HCT116 (cell line): ENCODE results near the gene CMIP. TPM values are rescaled to one million over a fixed set of nuclear protein-coding genes. Genes with fewer than 3 reads are reported as not detected.

Experiments
- ATAC-seq: fragments of 200-7000 bp; cut with Tn5 transposase; 2 replicates; pipeline ENCODE4 v1.9.1; 2020; ENCODE audit warnings: mild to moderate bottlenecking, moderate library complexity
- BruUV-seq: library from RNA; stranded (reverse); fragments of 400-500 nt; replicated peaks from 2 replicates; lab custom pipeline; 2021; lab: Mats Ljungman, UMichigan
- CTCF ChIA-PET: fragments of 300-600 bp; sonication (Branson Sonifier 250); formaldehyde crosslinking; loops from one replicate; lab custom pipeline; 2021; ENCODE audit warnings: antibody characterized with exemption; lab: Charles Lee
- POLR2A ChIA-PET: fragments of 300-600, 350-600 bp; sonication (Branson Sonifier 250); formaldehyde crosslinking; loops from one replicate; lab custom pipeline; 2021; ENCODE audit warnings: antibody characterized with exemption; lab: Charles Lee
- RAD21 ChIA-PET, 2 experiments: fragments of 300-600 bp; sonication (Branson Sonifier 250); formaldehyde crosslinking; loops; one replicate each; lab custom pipeline; 2023; ENCODE audit warnings: low total read pairs in 2 of 2; ENCODE audit not compliant: uncharacterized antibody in 2 of 2, unreplicated experiment in 2 of 2, low non-redundant PET in 1 of 2; lab: Charles Lee
- DNase-seq: peaks from one replicate; pipeline ENCODE4 v3.0.0-alpha.2; 2010; ENCODE audit warnings: low read depth, low spot score
- H2AFZ ChIP-seq: fragments of 200-600 bp; shearing (Covaris generic), sonication (generic); 2 replicates; pipeline ENCODE4 v1.6.1; 2017; ENCODE audit warnings: low read depth, mixed run types, mixed read lengths, antibody characterized with exemption, low read length; ENCODE audit not compliant: poor library complexity, severe bottlenecking
- H3K27ac ChIP-seq: 2 replicates; pipeline ENCODE4 v1.5.1; 2012; ENCODE audit warnings: low read depth, low read length
- H3K27me3 ChIP-seq: fragments of 200-600 bp; sonication (generic); 2 replicates; pipeline ENCODE4 v1.6.1; 2016; ENCODE audit warnings: mixed run types, low read length, mixed read lengths; ENCODE audit not compliant: insufficient read depth
- H3K36me3 ChIP-seq, 2 experiments: fragments of 200-500 bp in 1 of 2; fragments of 200-600 bp in 1 of 2; sonication (Bioruptor generic) in 1 of 2; sonication (generic) in 1 of 2; 2 replicates each; pipeline versions ENCODE4 v1.5.1 to v1.6.1; 2014 to 2016; ENCODE audit warnings: low read length in 2 of 2, inconsistent platforms in 1 of 2, mixed read lengths in 1 of 2, mixed run types in 1 of 2; ENCODE audit not compliant: insufficient read depth in 2 of 2, control insufficient read depth in 1 of 2
- H3K4me1 ChIP-seq, 2 experiments: fragments of 200-600 bp in 1 of 2; sonication (generic) in 1 of 2; 2 replicates each; pipeline versions ENCODE4 v1.5.1 to v1.6.1; 2012 to 2017; ENCODE audit warnings: low read length in 2 of 2, inconsistent platforms in 1 of 2, mild to moderate bottlenecking in 1 of 2, mixed read lengths in 1 of 2, mixed run types in 1 of 2, moderate library complexity in 1 of 2; ENCODE audit not compliant: insufficient read depth in 2 of 2, control insufficient read depth in 1 of 2
- H3K4me2 ChIP-seq: fragments of 200-600 bp; sonication (generic); 2 replicates; pipeline ENCODE4 v1.6.1; 2017; ENCODE audit warnings: mixed run types, low read length, mixed read lengths
- H3K4me3 ChIP-seq, 2 experiments: fragments of 200-600 bp in 1 of 2; sonication (generic) in 1 of 2; replicated peaks in 1 of 2; 2 replicates each; pipeline ENCODE4 v1.5.1; 2011 to 2016; ENCODE audit warnings: low read length in 2 of 2, control low read depth in 1 of 2, low read depth in 1 of 2, mild to moderate bottlenecking in 1 of 2, mixed read lengths in 1 of 2, mixed run types in 1 of 2
- H3K79me2 ChIP-seq: fragments of 200-600 bp; sonication (generic); 2 replicates; pipeline ENCODE4 v1.6.1; 2017; ENCODE audit warnings: mild to moderate bottlenecking, mixed run types, low read length, moderate library complexity, mixed read lengths; ENCODE audit not compliant: insufficient read depth
- H3K9ac ChIP-seq: fragments of 200-600 bp; sonication (generic); 2 replicates; pipeline ENCODE4 v1.6.1; 2016; ENCODE audit warnings: low read length, mixed read lengths
- H3K9me2 ChIP-seq: fragments of 200-600 bp; sonication (generic), shearing (Covaris generic); 2 replicates; pipeline ENCODE4 v1.6.1; 2017; ENCODE audit warnings: mixed run types, mild to moderate bottlenecking, moderate library complexity; ENCODE audit not compliant: insufficient read depth
- H3K9me3 ChIP-seq, 2 experiments: fragments of 200-500 bp in 1 of 2; fragments of 200-600 bp in 1 of 2; sonication (Bioruptor generic) in 1 of 2; sonication (generic) in 1 of 2; 2 replicates each; pipeline ENCODE4 v1.6.1; 2014 to 2017; ENCODE audit warnings: low read length in 2 of 2, mixed read lengths in 2 of 2, inconsistent platforms in 1 of 2, low read depth in 1 of 2, mild to moderate bottlenecking in 1 of 2, mixed run types in 1 of 2, moderate library complexity in 1 of 2; ENCODE audit not compliant: control insufficient read depth in 1 of 2, insufficient read depth in 1 of 2
- H4K20me1 ChIP-seq: fragments of 200-600 bp; sonication (generic), shearing (Covaris generic); 2 replicates; pipeline ENCODE4 v1.6.1; 2017; ENCODE audit warnings: mixed run types, mild to moderate bottlenecking, moderate library complexity; ENCODE audit not compliant: insufficient read depth
- ATF3 ChIP-seq: IDR thresholded peaks from 2 replicates; pipeline ENCODE4 v1.6.1; 2012
- CBX3 ChIP-seq: IDR thresholded peaks from 2 replicates; pipeline ENCODE4 v1.6.1; 2012; ENCODE audit warnings: low read depth
- CEBPB ChIP-seq: IDR thresholded peaks from 2 replicates; pipeline ENCODE4 v1.6.1; 2012; ENCODE audit warnings: low read depth
- CTCF ChIP-seq, 3 experiments: fragments of 200-600 bp in 1 of 3; sonication (generic) in 1 of 3; IDR thresholded peaks in 2 of 3; conservative IDR thresholded peaks in 1 of 3; 2 replicates each; pipeline ENCODE4 v1.5.1; 2012 to 2017; ENCODE audit warnings: low read depth in 2 of 3, low read length in 2 of 3, antibody characterized with exemption in 1 of 3, borderline replicate concordance in 1 of 3, control low read depth in 1 of 3, mild to moderate bottlenecking in 1 of 3, mixed read lengths in 1 of 3, mixed run types in 1 of 3, moderate library complexity in 1 of 3; ENCODE audit not compliant: insufficient read depth in 1 of 3
- ELF1 ChIP-seq: IDR thresholded peaks from 2 replicates; pipeline ENCODE4 v1.6.1; 2012; ENCODE audit warnings: low read depth, borderline replicate concordance
- EZH2phosphoT487 ChIP-seq: fragments of 200-600 bp; IDR thresholded peaks from 2 replicates; pipeline ENCODE4 v1.6.1; 2018; ENCODE audit warnings: antibody characterized with exemption, borderline replicate concordance
- FOSL1 ChIP-seq: IDR thresholded peaks from 2 replicates; pipeline ENCODE4 v1.6.1; 2012; ENCODE audit warnings: low read depth
- JUND ChIP-seq: IDR thresholded peaks from 2 replicates; pipeline ENCODE4 v1.6.1; 2012
- MAX ChIP-seq: IDR thresholded peaks from 2 replicates; pipeline ENCODE4 v1.6.1; 2012
- POLR2AphosphoS5 ChIP-seq: IDR thresholded peaks from 2 replicates; pipeline ENCODE4 v1.6.1; 2011; ENCODE audit warnings: mild to moderate bottlenecking, low read depth, low read length, moderate library complexity
- RAD21 ChIP-seq: IDR thresholded peaks from 2 replicates; pipeline ENCODE4 v1.6.1; 2012; ENCODE audit warnings: low read depth, mild to moderate bottlenecking
- SP1 ChIP-seq: IDR thresholded peaks from 2 replicates; pipeline ENCODE4 v1.6.1; 2012; ENCODE audit warnings: low read depth
- YY1 ChIP-seq: IDR thresholded peaks from 2 replicates; pipeline ENCODE4 v1.6.1; 2011; ENCODE audit warnings: low read length, low read depth, moderate library complexity, mild to moderate bottlenecking; ENCODE audit not compliant: insufficient replicate concordance; ENCODE audit errors: extremely low read depth
- ZFX ChIP-seq: fragments of 450-650 bp; IDR thresholded peaks from 2 replicates; pipeline ENCODE4 v1.6.1; 2017
- ZNF274 ChIP-seq: fragments of 200-500 bp; sonication (Bioruptor generic); IDR thresholded peaks from 2 replicates; pipeline ENCODE4 v1.6.1; 2014; ENCODE audit warnings: mild to moderate bottlenecking, low read depth, low read length, inconsistent platforms
- intact Hi-C: fragments of 100-400 bp; cut with micrococcal nuclease; formaldehyde crosslinking; loops from 2 replicates; pipeline ENCODE4 v1.10.0; 2022
- total RNA-seq: library from RNA; stranded (reverse); gene quantifications from one replicate; pipeline ENCODE4 v1.2.1, GENCODE V29; 2021; ENCODE audit not compliant: unreplicated experiment

The CMIP gene
- total RNA-seq, 1 experiment from 2014 or later, result 64.6 TPM

DNA sequence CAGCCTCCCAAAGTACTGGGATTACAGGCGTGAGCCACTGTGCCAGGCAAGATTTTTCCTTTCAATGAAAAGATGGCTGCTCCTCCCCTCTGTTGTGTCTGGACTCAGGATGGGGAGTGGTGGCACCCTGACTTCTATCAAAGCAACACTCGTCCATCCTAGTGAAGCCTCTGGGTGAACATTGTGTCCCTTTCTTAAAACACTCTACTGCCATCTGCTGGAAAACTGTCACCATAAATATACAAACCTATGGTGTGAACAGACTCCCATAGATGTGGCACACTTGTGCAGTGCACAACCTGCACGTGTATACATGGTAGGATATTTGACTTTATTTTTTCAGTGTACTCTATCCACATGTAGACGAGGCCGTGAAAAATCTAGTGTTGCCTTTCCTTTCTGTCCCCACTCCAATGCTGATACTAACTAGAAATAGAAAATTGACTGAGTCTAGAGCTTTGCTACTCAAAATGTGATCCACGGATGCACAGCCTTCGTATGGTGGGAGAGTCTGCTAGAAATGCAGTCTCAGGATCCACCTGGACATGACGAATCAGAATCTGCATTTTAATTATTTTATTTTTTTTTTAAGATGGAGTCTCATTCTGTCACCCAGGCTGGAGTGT, 278.6 kb downstream of the CMIP start (continued):
- no peak for TF ChIP-seq ZFX
- TF ChIP-seq ATF3, result no peak
- no peak for TF ChIP-seq POLR2AphosphoS5

DNA sequence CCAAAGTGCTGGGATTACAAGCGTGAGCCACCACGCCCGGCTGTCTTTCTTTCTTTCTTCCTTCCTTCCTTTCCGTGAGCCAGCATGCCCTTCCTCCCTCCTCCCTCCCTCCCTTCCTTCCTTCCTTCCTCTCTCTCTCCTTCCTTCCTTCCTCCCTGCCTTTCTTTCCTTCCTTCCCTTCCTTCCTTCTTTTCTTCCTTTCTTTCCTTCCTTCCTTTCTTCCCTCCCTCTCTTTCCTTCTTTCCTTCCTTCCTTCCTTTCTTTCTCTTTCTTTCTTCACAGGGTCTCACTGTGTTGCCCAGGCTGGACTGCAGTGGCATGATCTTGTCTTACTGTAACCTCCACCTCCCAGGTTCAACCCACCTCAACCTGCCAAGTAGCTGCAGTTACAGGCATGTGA, 283.8 kb downstream of the CMIP start:
- Histone ChIP-seq H2AFZ (no peak overlapping the region), H3K36me3 (no peaks in the 10 kb centered on the region), H3K27ac (no peak overlapping the region), H3K4me1 (peaks cover 18 to 34% of the 10 kb centered on the region in 2 experiments), H3K9ac (no peak overlapping the region), H3K4me3 (no peak overlapping the region)
- CTCF ChIA-PET, result interaction anchor here (0.6 to 1.3 kb wide), 2 partner anchors 16 to 117 kb away, joined by 3 to 4 read pairs; no protein-coding TSS in a partner anchor
- POLR2A ChIA-PET, result interaction anchor here (0.6 to 1.8 kb wide), 4 partner anchors 9 to 323 kb away, joined by 4 to 7 read pairs (median 6); no protein-coding TSS in a partner anchor
- RAD21 ChIA-PET, result no interaction called here
- no peak for TF ChIP-seq CEBPB
- TF ChIP-seq YY1, result no peak
- no peak for TF ChIP-seq MAX
- TF ChIP-seq ATF3, result no peak
- TF ChIP-seq ZNF274, result no peak
- no peak for TF ChIP-seq CTCF (IDR thresholded peaks at IDR 0.05 in 2 of 3, conservative IDR thresholded peaks at IDR 0.05 in 1 of 3; ENCODE audit: borderline replicate concordance in 1 of 3, insufficient read depth in 1 of 3, low read depth in 2 of 3, low read length in 2 of 3)
- TF ChIP-seq SP1, result no peak
- TF ChIP-seq CBX3, result no peak
- no peak for TF ChIP-seq RAD21
- no peak for TF ChIP-seq JUND
- TF ChIP-seq EZH2phosphoT487, result no peak
- no peak for TF ChIP-seq FOSL1
- no peak for TF ChIP-seq ELF1
- TF ChIP-seq, all 23 proteins: peak for 0
- H3K79me2 ChIP-seq, result no peaks in the 10 kb centered on the region
- no peaks in the 10 kb centered on the region for H3K9me2 ChIP-seq
- 0 out of 2 replicates have a peak overlapping the region, but pooled peaks have one; percentile 17 for H3K4me2 ChIP-seq
- no peaks in the 10 kb centered on the region for H3K27me3 ChIP-seq
- intact Hi-C loops, result no loop called here
- ATAC-seq (no peak), DNase-seq (no peak)
- no peaks in the 10 kb centered on the region for H3K9me3 ChIP-seq
- no TSS peak for BruUV-seq
- no peaks in the 10 kb centered on the region for H4K20me1 ChIP-seq
